Measurements from ENCODE around the gene SH2D3C. TPM values are rescaled to one million over a fixed set of nuclear protein-coding genes. Genes with fewer than 3 reads are reported as not detected.

The SH2D3C gene
- total and polyA plus RNA-seq, 9 of the 15 experiments (the other 6 are each of a cell fraction or from before 2014, with no cell fraction given) = 0.03 to 1.2 (median 0.22) TPM; not detected in 1

DNA sequence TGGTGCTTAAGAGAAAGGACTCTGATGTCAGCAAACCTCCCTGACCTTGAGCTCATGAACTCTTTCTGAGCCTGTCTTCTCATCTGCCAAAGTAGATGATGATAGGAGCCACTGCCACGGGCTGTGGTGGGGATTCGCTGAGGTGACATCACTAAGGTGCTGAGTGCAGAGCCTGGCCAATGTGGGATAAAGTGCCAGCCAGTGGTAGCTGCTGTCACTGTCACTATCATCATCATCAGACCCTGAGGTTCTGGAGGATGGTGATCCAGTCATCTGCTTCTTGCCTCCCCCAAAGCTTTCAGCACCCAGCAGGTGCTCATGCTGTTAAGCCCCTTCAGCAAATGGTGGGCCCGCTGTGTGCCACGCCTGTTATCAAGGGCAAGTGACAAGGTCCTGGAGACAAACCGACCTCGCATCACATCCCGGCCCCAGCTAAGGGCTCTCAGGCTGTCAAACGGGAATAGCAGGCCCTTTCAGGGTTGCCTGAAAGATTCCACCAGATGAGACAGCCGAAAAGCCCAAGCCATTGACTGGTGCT lies 30.6 kb upstream of the SH2D3C start (continued):
- TF ChIP-seq, protein P1, sequence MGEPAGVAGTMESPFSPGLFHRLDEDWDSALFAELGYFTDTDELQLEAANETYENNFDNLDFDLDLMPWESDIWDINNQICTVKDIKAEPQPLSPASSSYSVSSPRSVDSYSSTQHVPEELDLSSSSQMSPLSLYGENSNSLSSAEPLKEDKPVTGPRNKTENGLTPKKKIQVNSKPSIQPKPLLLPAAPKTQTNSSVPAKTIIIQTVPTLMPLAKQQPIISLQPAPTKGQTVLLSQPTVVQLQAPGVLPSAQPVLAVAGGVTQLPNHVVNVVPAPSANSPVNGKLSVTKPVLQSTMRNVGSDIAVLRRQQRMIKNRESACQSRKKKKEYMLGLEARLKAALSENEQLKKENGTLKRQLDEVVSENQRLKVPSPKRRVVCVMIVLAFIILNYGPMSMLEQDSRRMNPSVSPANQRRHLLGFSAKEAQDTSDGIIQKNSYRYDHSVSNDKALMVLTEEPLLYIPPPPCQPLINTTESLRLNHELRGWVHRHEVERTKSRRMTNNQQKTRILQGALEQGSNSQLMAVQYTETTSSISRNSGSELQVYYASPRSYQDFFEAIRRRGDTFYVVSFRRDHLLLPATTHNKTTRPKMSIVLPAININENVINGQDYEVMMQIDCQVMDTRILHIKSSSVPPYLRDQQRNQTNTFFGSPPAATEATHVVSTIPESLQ (CRISPR knock-in tag; IDR thresholded peaks at IDR 0.05) = no peak
- TF ChIP-seq, protein P2, sequence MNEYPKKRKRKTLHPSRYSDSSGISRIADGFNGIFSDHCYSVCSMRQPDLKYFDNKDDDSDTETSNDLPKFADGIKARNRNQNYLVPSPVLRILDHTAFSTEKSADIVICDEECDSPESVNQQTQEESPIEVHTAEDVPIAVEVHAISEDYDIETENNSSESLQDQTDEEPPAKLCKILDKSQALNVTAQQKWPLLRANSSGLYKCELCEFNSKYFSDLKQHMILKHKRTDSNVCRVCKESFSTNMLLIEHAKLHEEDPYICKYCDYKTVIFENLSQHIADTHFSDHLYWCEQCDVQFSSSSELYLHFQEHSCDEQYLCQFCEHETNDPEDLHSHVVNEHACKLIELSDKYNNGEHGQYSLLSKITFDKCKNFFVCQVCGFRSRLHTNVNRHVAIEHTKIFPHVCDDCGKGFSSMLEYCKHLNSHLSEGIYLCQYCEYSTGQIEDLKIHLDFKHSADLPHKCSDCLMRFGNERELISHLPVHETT (CRISPR knock-in tag; conservative IDR thresholded peaks at IDR 0.05 in 1 of 2, IDR thresholded peaks at IDR 0.05 in 1 of 2) = no peak
- TF ChIP-seq POLR2AphosphoS5 (IDR thresholded peaks at IDR 0.05; ENCODE audit: control insufficient read depth, insufficient read depth, low read depth, low read length) (0 out of 2 replicates have a peak, but pooled peaks have one; percentile 10), CBX5 (IDR thresholded peaks at IDR 0.05; ENCODE audit: borderline replicate concordance, low read depth) (no peak), SAP30 (IDR thresholded peaks at IDR 0.05; ENCODE audit: borderline replicate concordance, insufficient read depth, low read depth, low read length, poor library complexity, severe bottlenecking) (no peak), ZFP36 (IDR thresholded peaks at IDR 0.05; ENCODE audit: low read depth, low read length, partially characterized antibody) (no peak), NONO (IDR thresholded peaks at IDR 0.05; ENCODE audit: low read depth in 2 of 2, low read length in 1 of 2) (no peak), ZBED1 (IDR thresholded peaks at IDR 0.05) (no peak), MYC (IDR thresholded peaks at IDR 0.05; ENCODE audit: low read depth, low read length) (no peak), MYC (CRISPR knock-in tag; IDR thresholded peaks at IDR 0.05; ENCODE audit: borderline replicate concordance, low read depth) (no peak), POLR2AphosphoS2 (IDR thresholded peaks at IDR 0.05; ENCODE audit: low read length) (no peak), MTA2 (IDR thresholded peaks at IDR 0.05; ENCODE audit: low read depth) (no peak), CBFB (CRISPR knock-in tag; IDR thresholded peaks at IDR 0.05) (no peak; the same call in 1 of the 2 replicates), NFIX (CRISPR knock-in tag; IDR thresholded peaks at IDR 0.05; ENCODE audit: low read depth) (no peak), TEAD2 (tag; IDR thresholded peaks at IDR 0.05) (no peak)
- TF ChIP-seq, protein P3, sequence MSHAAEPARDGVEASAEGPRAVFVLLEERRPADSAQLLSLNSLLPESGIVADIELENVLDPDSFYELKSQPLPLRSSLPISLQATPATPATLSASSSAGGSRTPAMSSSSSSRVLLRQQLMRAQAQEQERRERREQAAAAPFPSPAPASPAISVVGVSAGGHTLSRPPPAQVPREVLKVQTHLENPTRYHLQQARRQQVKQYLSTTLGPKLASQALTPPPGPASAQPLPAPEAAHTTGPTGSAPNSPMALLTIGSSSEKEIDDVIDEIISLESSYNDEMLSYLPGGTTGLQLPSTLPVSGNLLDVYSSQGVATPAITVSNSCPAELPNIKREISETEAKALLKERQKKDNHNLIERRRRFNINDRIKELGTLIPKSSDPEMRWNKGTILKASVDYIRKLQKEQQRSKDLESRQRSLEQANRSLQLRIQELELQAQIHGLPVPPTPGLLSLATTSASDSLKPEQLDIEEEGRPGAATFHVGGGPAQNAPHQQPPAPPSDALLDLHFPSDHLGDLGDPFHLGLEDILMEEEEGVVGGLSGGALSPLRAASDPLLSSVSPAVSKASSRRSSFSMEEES (CRISPR knock-in tag; IDR thresholded peaks at IDR 0.05) = no peak
- TF ChIP-seq, protein P4, sequence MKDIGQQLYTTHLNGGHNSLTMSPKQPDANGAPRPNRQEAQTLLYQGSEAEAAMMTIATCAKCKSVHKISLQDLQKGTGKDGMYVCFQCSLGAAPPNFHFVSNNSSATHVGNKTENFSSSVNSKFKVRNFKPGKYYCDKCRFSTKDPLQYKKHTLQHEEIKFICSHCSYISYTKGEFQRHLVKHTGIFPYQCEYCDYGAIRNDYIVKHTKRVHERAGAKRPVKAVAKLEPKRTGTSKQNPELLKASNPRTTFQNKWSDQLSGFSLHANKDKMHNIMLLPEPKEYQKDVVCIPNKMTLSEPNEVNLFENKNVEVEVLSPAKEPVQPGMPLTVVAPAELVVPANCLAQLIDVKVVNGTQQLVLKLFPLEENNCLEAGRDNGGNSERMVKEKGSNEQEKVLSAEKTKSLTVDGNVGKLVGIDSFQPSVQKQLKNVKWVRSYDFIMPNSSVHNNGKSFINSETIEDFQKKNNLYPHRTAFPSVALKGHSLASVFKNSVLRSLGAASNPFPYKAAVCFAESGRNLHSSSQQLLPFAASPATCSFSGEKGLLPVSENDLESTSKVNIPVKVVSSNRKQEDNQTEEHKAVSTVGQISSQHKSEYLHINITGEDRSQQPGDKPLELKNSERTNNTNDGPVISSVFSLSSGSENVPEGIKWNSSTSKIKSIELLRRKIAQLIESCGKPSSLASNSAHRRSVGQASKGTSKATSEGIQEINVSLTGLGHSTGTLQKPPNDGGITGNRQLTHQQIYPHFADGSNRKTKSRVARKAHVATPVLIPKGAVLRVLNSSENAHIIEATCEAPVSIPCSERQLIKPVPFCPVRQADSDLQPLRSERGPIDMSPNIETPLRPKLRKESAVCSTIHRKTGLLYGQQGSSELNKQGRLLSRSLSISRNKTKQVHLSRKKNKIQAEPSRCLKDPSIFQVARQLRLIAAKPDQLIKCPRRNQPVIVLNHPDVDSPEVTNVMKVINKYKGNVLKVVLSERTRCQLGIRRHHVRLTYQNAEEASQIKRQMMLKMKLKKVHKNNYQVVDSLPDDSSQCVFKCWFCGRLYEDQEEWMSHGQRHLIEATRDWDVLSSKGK (CRISPR knock-in tag; IDR thresholded peaks at IDR 0.05) = no peak

Data from K562 (cell line).